PC-9 (cell line): ENCODE results near the gene ADRA2B. TPM values are rescaled to one million over a fixed set of nuclear protein-coding genes. Genes with fewer than 3 reads are reported as not detected.
"Not testable (repeated sequence)": the region's sequence is repeated elsewhere in the genome, so short reads cannot be mapped to it uniquely, and the experiment has no call there.

Experiments
- BruUV-seq: library from RNA; stranded (reverse); fragments of 400-500 nt; replicated peaks from 2 replicates; lab custom pipeline; 2021; lab: Mats Ljungman, UMichigan
- CTCF ChIA-PET: fragments of 300-600 bp; sonication (Branson Sonifier 250); formaldehyde crosslinking; loops from one replicate; lab custom pipeline; 2022; ENCODE audit warnings: antibody characterized with exemption; lab: Charles Lee
- POLR2A ChIA-PET: fragments of 300-600 bp; sonication (Branson Sonifier 250); formaldehyde crosslinking; loops from one replicate; lab custom pipeline; 2022; ENCODE audit warnings: antibody characterized with exemption; ENCODE audit not compliant: unreplicated experiment; lab: Charles Lee
- DNase-seq, 2 experiments: peaks; one replicate each; pipeline versions ENCODE4 v3.0.0 to v3.0.0-alpha.2; 2015 to 2022; ENCODE audit warnings: mixed read lengths in 1 of 2
- H2AFZ ChIP-seq: fragments of 200-600 bp; sonication (generic); 2 replicates; pipeline ENCODE4 v1.8.1; 2017; ENCODE audit warnings: antibody characterized with exemption
- H3F3A ChIP-seq: fragments of 200-600 bp; sonication (generic); 2 replicates; pipeline ENCODE4 v1.8.1; 2017; ENCODE audit warnings: antibody characterized with exemption, mild to moderate bottlenecking, low read depth; ENCODE audit not compliant: insufficient read depth
- H3K27ac ChIP-seq: fragments of 200-600 bp; sonication (generic); 2 replicates; pipeline ENCODE4 v1.6.1; 2016; ENCODE audit warnings: mixed run types
- H3K27me3 ChIP-seq: fragments of 200-600 bp; sonication (generic); 2 replicates; pipeline ENCODE4 v1.6.1; 2016; ENCODE audit warnings: low read depth, mixed run types; ENCODE audit not compliant: insufficient read depth
- H3K36me3 ChIP-seq: fragments of 200-600 bp; sonication (generic); 2 replicates; pipeline ENCODE4 v1.6.1; 2016; ENCODE audit warnings: low read depth, mixed run types
- H3K4me1 ChIP-seq: fragments of 200-600 bp; sonication (generic); replicated peaks from 2 replicates; pipeline ENCODE4 v1.6.1; 2016; ENCODE audit warnings: mixed run types; ENCODE audit not compliant: insufficient read depth
- H3K4me2 ChIP-seq: fragments of 200-600 bp; sonication (generic); 2 replicates; pipeline ENCODE4 v1.6.1; 2017; ENCODE audit warnings: mixed run types
- H3K4me3 ChIP-seq: fragments of 200-600 bp; sonication (generic); 2 replicates; pipeline ENCODE4 v1.6.1; 2016; ENCODE audit warnings: mixed run types
- H3K79me2 ChIP-seq: fragments of 200-600 bp; sonication (generic); 2 replicates; pipeline ENCODE4 v1.6.1; 2017; ENCODE audit warnings: low read depth, mixed run types
- H3K9me2 ChIP-seq: fragments of 200-600 bp; sonication (generic); 2 replicates; pipeline ENCODE4 v1.8.1; 2017; ENCODE audit warnings: mild to moderate bottlenecking; ENCODE audit not compliant: insufficient read depth
- H3K9me3 ChIP-seq: fragments of 200-600 bp; sonication (generic); 2 replicates; pipeline ENCODE4 v1.8.1; 2016; ENCODE audit warnings: low read depth; ENCODE audit not compliant: insufficient read depth
- H4K20me1 ChIP-seq: fragments of 200-600 bp; sonication (generic); 2 replicates; pipeline ENCODE4 v1.8.1; 2017; ENCODE audit not compliant: insufficient read depth
- CTCF ChIP-seq: fragments of 200-600 bp; sonication (generic); conservative IDR thresholded peaks from 2 replicates; pipeline ENCODE4 v1.6.1; 2017; ENCODE audit warnings: mixed run types, antibody characterized with exemption, mild to moderate bottlenecking, moderate library complexity
- EZH2 ChIP-seq: fragments of 200-600 bp; sonication (generic); IDR thresholded peaks from 2 replicates; pipeline ENCODE4 v1.8.0; 2017; ENCODE audit warnings: antibody characterized with exemption, low read depth
- intact Hi-C: fragments of 100-400 bp; cut with micrococcal nuclease; formaldehyde crosslinking; loops from one replicate; pipeline ENCODE4 v1.10.0; 2022; ENCODE audit not compliant: unreplicated experiment
- total RNA-seq: library from RNA; stranded (reverse); gene quantifications from 2 replicates; pipeline ENCODE4 v1.2.3, GENCODE V29; 2021

Gene ADRA2B
- total RNA-seq, 1 experiment from 2014 or later: 0.26 TPM

GRCh38 chr2:96163415-96163767, 47.0 kb upstream of the ADRA2B start:
- intact Hi-C loops: no loop called here
- no peaks in the 10 kb centered on the region for H3K4me1 ChIP-seq
- H3K36me3 ChIP-seq: no peaks in the 10 kb centered on the region
- POLR2A ChIA-PET: no interaction called here
- no peak overlapping the region for H3K4me2 ChIP-seq
- CTCF ChIA-PET: no interaction called here
- no peak overlapping the region for H3K27ac ChIP-seq
- TF ChIP-seq CTCF: no peak
- H2AFZ ChIP-seq: no peak overlapping the region
- no peak for DNase-seq
- no peaks in the 10 kb centered on the region for H3F3A ChIP-seq
- H3K9me3 ChIP-seq: no peaks in the 10 kb centered on the region
- H3K4me3 ChIP-seq: no peak overlapping the region
- H3K79me2 ChIP-seq: no peaks in the 10 kb centered on the region
- peaks cover 13% of the 10 kb centered on the region; the same call in 1 of the 2 replicates for H3K27me3 ChIP-seq
- no TSS peak for BruUV-seq
- no peaks in the 10 kb centered on the region for H4K20me1 ChIP-seq
- no peaks in the 10 kb centered on the region for H3K9me2 ChIP-seq

- TF ChIP-seq CTCF: no peak
- TF ChIP-seq EZH2: no peak
- H3K4me3 ChIP-seq: no peak overlapping the region
- no peak overlapping the region for H3K4me2 ChIP-seq
- H3K9me3 ChIP-seq: no peaks in the 10 kb centered on the region
- no peaks in the 10 kb centered on the region for H3K4me1 ChIP-seq
- H3K36me3 ChIP-seq: no peaks in the 10 kb centered on the region
- no peak for DNase-seq
- H3K27me3 ChIP-seq: peaks cover 16% of the 10 kb centered on the region; the same call in 1 of the 2 replicates
- H3F3A ChIP-seq: no peaks in the 10 kb centered on the region
- CTCF ChIA-PET: no interaction called here
- H3K27ac ChIP-seq: no peak overlapping the region
- H3K79me2 ChIP-seq: no peaks in the 10 kb centered on the region
- no peaks in the 10 kb centered on the region for H4K20me1 ChIP-seq
- intact Hi-C loops: no loop called here
- H2AFZ ChIP-seq: no peak overlapping the region
- BruUV-seq: no TSS peak
- POLR2A ChIA-PET: no interaction called here
- no peaks in the 10 kb centered on the region for H3K9me2 ChIP-seq
Observed at GRCh38 chr2:96161898-96162297, 45.5 kb upstream of the ADRA2B start.

DNA sequence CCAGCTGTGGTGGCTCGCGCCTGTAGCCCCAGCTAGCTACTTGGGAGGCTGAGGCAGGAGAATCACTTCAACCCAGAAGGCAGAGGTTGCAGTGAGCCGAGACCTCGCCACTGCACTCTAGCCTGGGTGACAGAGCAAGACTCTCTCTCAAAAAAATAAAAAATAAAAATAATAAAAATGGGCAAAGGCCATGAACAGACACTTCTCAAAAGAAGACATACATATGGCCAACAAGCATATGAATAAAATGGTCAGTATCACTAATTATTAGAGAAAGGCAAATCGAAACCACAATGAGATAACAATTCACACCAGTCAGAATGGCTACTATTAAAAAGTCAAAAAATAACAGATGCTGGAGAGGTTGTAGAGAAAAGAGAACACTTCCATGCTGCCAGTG, 44.0 kb upstream of the ADRA2B start:
- H3K27me3 ChIP-seq: peaks cover 19% of the 10 kb centered on the region; the same call in 1 of the 2 replicates
- H4K20me1 ChIP-seq, H2AFZ ChIP-seq, CTCF ChIA-PET, H3K79me2 ChIP-seq, intact Hi-C loops, DNase-seq, POLR2A ChIA-PET, BruUV-seq, H3K4me3 ChIP-seq, H3K4me1 ChIP-seq, H3K9me3 ChIP-seq, H3K27ac ChIP-seq, H3K4me2 ChIP-seq, H3K36me3 ChIP-seq, H3K9me2 ChIP-seq, H3F3A ChIP-seq: not testable (repeated sequence)

DNA sequence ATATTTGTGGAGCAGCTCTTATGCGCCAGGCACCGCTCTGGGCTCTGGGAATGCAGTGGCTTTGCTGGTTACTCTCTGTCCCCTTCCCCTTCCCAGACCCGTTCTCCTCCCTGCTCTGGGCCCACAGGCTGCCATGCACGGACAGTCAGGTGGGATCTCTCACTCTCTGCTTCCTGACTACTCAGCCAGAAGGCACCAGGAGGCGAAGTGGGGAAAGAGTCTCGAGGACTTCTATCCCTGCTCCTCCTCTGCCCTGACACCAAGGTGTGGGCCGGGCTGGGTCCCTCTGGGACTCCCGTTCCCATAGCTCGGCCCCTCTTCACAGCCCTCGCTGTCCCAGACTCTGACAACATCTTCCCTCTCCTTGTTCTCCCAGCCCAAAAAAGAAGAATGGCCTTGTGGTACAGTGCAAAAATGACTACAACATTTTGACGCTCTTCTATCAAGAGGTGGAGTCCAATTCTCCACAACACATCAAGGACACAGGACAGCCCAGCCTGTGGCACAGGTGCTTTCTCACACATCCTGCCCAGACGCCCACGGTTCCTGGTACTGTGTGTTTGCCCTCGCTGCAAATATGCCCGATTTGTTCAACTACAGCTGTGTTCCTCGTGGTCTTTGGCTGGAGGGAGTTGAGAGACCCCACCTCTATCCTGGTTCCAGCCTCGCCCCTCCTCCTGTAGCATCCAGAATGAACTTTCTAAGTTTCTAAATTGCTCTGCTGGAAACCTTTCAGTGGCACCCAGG, 42.9 kb upstream of the ADRA2B start:
- no peak overlapping the region for H2AFZ ChIP-seq
- no TSS peak for BruUV-seq
- CTCF ChIA-PET: no interaction called here

More for the DNA sequence above, 42.9 kb upstream of the ADRA2B start:
- Histone ChIP-seq H3K4me2 (no peak overlapping the region), H3K9me2 (no peaks in the 10 kb centered on the region), H3K27ac (no peak overlapping the region), H3F3A (no peaks in the 10 kb centered on the region), H3K27me3 (peaks cover 24% of the 10 kb centered on the region; the same call in 1 of the 2 replicates), H3K36me3 (no peaks in the 10 kb centered on the region), H3K4me1 (no peaks in the 10 kb centered on the region), H3K79me2 (no peaks in the 10 kb centered on the region), H3K9me3 (no peaks in the 10 kb centered on the region), H3K4me3 (no peak overlapping the region), H4K20me1 (no peaks in the 10 kb centered on the region)
- POLR2A ChIA-PET: no interaction called here
- TF ChIP-seq CTCF (no peak), EZH2 (no peak)
- intact Hi-C loops: no loop called here
- no peak for DNase-seq
